ENCODE data around the gene PABPN1.

Gene PABPN1

DNA sequence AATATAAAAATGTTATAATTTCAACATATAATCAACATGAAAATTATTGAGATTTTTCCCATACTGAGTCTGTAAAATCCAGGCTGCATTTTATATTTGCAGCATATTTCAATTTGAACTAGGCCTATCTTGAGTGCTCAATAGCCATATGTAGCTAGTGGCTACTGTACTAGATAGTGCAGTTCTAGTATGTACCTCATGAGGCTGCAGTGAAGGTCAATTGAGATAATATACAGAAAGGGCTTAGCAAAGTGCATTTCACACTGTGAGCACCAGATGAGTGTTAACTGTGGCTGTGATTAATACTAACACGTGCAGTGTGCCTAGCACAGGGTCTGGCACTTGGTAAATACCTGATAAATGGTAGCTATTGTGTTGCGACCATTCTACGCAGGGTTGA, 36.8 kb downstream of the PABPN1 start:
- DNase-seq (ENCODE audit: low read depth) = no peak

DNA sequence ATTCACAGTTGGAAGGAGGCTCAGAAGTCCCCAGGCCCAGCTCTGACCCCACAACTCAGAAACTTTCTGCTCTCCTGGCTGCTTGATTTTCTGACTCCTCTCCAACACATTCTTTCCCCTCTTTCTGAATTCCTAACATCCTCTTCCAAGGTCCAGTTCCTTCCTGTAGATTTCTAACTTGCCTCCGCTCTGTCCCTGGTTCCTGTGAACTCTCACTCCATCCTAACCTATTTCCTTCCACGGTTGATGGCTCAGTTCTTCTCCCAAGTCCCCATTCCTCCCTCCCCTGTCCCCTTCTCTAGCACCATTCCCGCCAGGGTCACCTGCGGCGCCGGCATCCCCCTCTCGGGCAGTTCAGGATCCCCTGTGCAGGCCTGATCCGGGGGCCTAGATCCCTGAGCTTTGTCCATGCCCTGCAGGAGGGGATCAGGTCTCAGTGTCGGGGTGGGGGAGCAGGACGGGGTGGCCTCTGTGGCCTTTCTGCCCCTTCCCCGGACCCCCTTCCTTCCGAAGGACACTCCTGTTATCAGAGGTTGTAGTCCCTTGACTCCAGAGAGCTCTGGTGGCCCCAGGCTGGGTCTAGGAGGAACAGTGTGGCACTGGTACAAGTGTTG, 37.4 kb downstream of the PABPN1 start:
- DNase-seq (ENCODE audit: low read depth) = no peak

- no peak for DNase-seq (ENCODE audit: low read depth)
Observed at GRCh38 chr14:23359167-23359626, 37.9 kb downstream of the PABPN1 start.

GRCh38 chr14:23359722-23360447, 38.6 kb downstream of the PABPN1 start:
- no peak for DNase-seq (ENCODE audit: low read depth)

GRCh38 chr14:23360496-23360895, 39.2 kb downstream of the PABPN1 start:
- no peak for DNase-seq (ENCODE audit: low read depth)

GRCh38 chr14:23361320-23361719, 40.1 kb downstream of the PABPN1 start:
- DNase-seq (ENCODE audit: low read depth) = no peak

GRCh38 chr14:23361763-23362162, 40.5 kb downstream of the PABPN1 start:
- DNase-seq (ENCODE audit: low read depth) = no peak

DNA sequence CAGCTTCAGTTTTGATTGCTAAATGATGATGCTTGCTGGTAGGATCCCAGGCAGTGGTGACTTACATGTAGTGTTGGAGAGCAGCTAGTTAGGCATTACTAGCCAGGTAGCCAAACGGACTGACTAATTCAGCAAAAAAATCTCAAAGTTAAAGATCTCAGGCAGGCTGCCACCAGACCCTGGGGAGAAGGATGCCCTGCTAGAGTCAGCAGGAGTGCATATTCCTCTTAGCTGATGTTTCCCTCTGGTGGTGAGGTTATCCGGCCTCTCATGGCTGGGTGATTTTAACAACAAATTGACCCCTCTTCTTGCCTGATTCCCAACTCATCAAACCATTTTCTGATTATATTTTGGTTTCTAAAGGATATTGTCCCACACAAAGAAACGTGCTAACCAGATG, 40.9 kb downstream of the PABPN1 start:
- no peak for DNase-seq (ENCODE audit: low read depth)

GRCh38 chr14:23364164-23365035, 43.1 kb downstream of the PABPN1 start:
- no peak for DNase-seq (ENCODE audit: low read depth)

- no peak for DNase-seq (ENCODE audit: low read depth)
Observed at GRCh38 chr14:23365036-23365731, 43.9 kb downstream of the PABPN1 start, which contains the start of gene EFS. TSS of gene EFS (minus strand) at chr14:23365172. CDS start at chr14:23365025, 147 bp downstream.

DNA sequence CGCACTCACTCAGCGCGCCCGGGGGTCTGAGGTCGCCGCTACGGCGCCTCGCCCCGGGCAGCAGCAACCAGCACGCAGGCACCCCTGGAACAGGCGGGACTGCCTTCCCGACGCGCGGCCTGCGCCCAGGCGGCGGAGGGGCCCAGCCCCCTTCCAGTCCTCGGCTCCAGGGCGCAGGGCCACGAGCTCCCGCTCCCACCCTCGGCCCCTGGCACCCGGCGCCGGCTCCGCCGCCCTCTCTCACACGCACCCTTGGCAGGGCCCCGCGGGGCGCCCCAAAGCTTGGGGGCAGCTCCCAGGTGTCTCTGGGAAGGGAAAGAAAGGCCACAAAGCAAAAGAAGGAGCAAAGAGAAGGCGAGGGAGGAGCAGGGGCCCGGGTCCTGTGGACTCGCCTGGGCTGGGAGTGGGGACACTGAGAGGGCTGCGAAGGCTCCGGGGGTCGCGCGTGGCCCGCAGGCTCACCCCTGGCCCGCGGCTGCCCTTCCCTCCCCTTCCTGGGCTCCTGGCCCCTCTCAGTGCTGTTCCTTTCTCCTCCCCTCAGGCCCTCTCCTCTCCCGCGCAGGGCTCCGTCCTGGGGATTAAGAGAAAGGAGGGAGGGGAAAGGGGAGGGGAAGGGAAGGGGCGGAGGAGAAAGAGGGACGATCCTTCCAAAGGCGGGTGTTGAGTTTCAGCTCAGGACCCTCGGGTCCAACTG, 44.6 kb downstream of the PABPN1 start:
- DNase-seq (ENCODE audit: low read depth) = no peak

DNA sequence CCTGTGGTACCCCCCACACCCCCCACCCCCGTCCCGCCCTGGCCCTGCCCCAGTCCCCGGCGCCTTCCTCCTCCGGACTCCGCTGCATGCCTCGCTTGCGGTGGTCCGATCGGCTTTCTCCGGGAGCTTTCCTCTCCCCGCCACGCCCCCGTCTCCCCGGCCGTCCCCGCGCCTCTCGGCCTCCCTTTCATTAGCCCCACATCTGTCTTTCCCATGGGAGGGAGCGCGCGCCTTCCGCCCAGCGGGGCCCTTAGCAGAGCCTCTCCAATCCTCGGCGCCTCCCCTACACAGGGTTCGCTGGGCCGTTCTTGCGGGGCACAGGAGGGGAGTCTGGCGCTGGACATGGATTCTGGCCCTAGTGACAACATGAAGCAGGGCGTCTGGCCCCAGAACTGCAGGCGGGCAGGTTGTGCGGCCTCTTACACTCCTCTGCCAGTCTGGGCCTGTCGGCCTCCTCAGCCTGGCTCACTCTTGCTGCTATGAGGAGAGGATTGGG, 45.2 kb downstream of the PABPN1 start:
- no peak for DNase-seq (ENCODE audit: low read depth)

DNA sequence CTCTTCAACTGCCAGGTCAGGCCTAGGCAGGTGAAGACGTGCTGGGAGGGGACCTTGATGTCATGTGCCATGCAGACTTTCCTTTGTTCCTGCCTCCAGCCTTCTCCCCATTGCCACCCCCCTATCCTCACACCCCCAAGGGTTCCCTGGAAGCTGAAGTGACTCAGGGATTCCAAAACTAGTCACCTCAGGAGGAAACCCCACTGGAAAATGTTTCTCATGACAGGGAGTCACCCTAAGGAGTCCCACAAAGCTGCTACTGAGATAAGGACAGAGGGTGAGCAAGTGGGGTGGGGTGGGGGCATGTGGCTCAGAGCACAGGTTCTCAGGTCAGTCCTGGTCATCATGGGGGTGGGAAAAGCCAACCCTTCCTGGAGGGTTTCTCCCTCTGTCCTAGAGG, 49.0 kb downstream of the PABPN1 start:
- no peak for DNase-seq (ENCODE audit: low read depth)

DNA sequence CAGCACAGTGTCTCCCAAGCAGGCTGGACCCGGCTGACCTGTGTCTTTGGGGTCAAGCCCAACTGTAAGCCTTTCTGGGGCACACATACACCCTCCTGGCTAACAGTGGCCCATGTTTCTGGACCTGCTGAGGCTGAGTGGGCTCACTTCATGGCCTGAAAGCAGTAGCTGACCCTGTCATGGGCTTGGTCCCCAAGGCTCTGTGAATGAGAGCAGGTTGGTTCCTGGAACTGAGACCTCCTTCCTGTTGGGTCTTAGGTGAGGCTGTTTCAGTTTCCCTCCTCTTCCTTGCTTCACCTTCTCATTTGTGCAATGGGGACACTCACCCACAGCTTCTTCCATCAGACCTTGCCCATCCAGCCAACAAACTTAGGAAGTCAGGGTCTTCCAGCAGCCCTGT, 50.6 kb downstream of the PABPN1 start:
- no peak for DNase-seq (ENCODE audit: low read depth)

- no peak for DNase-seq (ENCODE audit: low read depth)
Observed at GRCh38 chr14:23372509-23372908, 51.3 kb downstream of the PABPN1 start, which contains the start of gene IL25. TSS of gene IL25 (plus strand) at chr14:23372809.

DNA sequence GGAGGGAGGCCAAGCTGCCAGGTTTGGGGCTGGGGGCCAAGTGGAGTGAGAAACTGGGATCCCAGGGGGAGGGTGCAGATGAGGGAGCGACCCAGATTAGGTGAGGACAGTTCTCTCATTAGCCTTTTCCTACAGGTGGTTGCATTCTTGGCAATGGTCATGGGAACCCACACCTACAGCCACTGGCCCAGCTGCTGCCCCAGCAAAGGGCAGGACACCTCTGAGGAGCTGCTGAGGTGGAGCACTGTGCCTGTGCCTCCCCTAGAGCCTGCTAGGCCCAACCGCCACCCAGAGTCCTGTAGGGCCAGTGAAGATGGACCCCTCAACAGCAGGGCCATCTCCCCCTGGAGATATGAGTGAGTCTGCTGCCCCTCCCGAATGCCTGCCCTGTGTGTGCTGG, 51.8 kb downstream of the PABPN1 start:
- DNase-seq (ENCODE audit: low read depth) = no peak

All from activated gamma-delta T cell treated with anti-CD3 and anti-CD28 coated beads, Interleukin-2, amount 50 U/mL, for 16 hours (primary cell).